Tibial artery (tissue), 4 donors: ENCODE data around the gene CDX1.

Source experiments
- DNase-seq, 2 donors: peaks; one replicate each; pipeline ENCODE4 v3.0.0-alpha.2; 2019
- H3K27ac ChIP-seq, 2 donors: fragments of 200-600 bp; sonication (generic) in 1 of 2; 1 replicate in 1 of 2; 2 replicates in 1 of 2; pipeline ENCODE4 v1.5.1; 2018 to 2019; ENCODE audit warnings: mild to moderate bottlenecking in 1 of 2
- H3K27me3 ChIP-seq, 2 donors: fragments of 200-600 bp; sonication (generic) in 1 of 2; one replicate each; pipeline versions ENCODE4 v1.5.1 to v1.6.0; 2016 to 2019
- H3K36me3 ChIP-seq, 3 donors: fragments of 200-600 bp; sonication (generic) in 2 of 3; one replicate each; pipeline ENCODE4 v1.5.1; 2016 to 2019; ENCODE audit warnings: mild to moderate bottlenecking in 2 of 3
- H3K4me1 ChIP-seq, 4 donors: fragments of 200-600 bp; sonication (generic) in 2 of 4; 1 replicate in 3 of 4; 2 replicates in 1 of 4; pipeline ENCODE4 v1.5.1; 2016 to 2019
- H3K4me3 ChIP-seq, 2 donors: fragments of 200-600 bp; sonication (generic) in 1 of 2; 1 replicate in 1 of 2; 2 replicates in 1 of 2; pipeline ENCODE4 v1.5.1; 2018 to 2019; ENCODE audit warnings: mild to moderate bottlenecking in 2 of 2
- H3K9me3 ChIP-seq, 3 donors: fragments of 200-600 bp; sonication (generic) in 1 of 3; one replicate each; pipeline ENCODE4 v1.5.1; 2016 to 2019
- intact Hi-C: fragments of 100-400 bp; cut with DNase I; formaldehyde crosslinking; loops from one replicate; pipeline ENCODE4 v1.15.0; 2023; ENCODE audit warnings: low total_unique reads
- TF ChIP-seq, protein P1 (sequence below), 2 experiments: fragments of 200-600 bp in 1 of 2; fragments of 450-650 bp in 1 of 2; IDR thresholded peaks; one replicate each; pipeline ENCODE4 v1.5.1; 2017 to 2019; ENCODE audit warnings: antibody characterized with exemption in 2 of 2, mild to moderate bottlenecking in 1 of 2, moderate library complexity in 1 of 2

CDX1 gene

DNA sequence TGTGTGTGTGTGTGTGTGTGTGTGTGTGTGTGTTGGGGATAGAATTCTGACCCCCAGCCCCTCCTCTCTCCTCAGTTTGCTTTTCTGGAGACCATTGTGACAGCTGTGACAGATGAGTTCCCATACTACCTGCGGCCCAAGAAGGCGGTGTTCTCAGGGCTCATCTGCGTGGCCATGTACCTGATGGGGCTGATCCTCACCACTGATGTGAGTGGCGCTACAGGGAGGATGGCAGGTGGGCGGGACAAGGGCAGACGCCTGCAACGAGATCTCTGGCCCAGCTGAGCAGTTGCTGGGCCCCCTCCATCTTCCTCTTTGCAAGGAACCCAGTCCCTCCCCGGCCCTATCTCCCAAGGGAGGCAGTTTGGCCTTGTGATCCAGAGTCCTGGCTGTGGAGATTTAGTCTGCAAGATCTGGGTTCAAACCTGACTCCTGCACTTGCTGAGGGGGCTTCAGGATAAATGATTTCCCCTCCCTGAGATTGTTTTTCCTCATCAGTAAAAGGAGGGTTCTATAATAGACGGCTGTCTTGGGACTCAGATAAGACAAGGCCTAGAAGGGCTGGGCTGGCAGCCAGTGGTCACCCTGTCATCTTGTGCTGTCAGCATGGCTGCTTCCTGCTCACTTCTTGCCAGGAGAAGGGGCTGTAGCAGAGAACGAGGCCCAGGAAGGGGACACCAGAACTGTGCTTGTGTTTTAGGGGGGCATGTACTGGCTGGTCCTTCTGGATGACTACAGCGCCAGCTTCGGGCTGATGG, 37.4 kb downstream of the CDX1 start:
- intact Hi-C loops, result no loop called here
- DNase-seq, result no peak
- Histone ChIP-seq H3K27me3 (no peaks in the 10 kb centered on the region), H3K9me3 (no peaks in the 10 kb centered on the region), H3K4me1 (peaks cover 0 to 8% (median 5%) of the 10 kb centered on the region in 4 donors), H3K36me3 (no peaks in the 10 kb centered on the region), H3K4me3 (no peak overlapping the region), H3K27ac (no peak overlapping the region)
- TF ChIP-seq, protein P1, sequence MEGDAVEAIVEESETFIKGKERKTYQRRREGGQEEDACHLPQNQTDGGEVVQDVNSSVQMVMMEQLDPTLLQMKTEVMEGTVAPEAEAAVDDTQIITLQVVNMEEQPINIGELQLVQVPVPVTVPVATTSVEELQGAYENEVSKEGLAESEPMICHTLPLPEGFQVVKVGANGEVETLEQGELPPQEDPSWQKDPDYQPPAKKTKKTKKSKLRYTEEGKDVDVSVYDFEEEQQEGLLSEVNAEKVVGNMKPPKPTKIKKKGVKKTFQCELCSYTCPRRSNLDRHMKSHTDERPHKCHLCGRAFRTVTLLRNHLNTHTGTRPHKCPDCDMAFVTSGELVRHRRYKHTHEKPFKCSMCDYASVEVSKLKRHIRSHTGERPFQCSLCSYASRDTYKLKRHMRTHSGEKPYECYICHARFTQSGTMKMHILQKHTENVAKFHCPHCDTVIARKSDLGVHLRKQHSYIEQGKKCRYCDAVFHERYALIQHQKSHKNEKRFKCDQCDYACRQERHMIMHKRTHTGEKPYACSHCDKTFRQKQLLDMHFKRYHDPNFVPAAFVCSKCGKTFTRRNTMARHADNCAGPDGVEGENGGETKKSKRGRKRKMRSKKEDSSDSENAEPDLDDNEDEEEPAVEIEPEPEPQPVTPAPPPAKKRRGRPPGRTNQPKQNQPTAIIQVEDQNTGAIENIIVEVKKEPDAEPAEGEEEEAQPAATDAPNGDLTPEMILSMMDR (IDR thresholded peaks at IDR 0.05), result no peak

- no peaks in the 10 kb centered on the region for H3K36me3 ChIP-seq
- no peak overlapping the region for H3K27ac ChIP-seq
- H3K4me3 ChIP-seq, result no peak overlapping the region
- H3K4me1 ChIP-seq, result peaks cover 0 to 13% (median 8%) of the 10 kb centered on the region in 4 donors
- no peaks in the 10 kb centered on the region for H3K9me3 ChIP-seq
- no peak for DNase-seq
- H3K27me3 ChIP-seq, result no peaks in the 10 kb centered on the region
- intact Hi-C loops, result no loop called here
- TF ChIP-seq, protein P1 (IDR thresholded peaks at IDR 0.05), result no peak
Observed at GRCh38 chr5:150204590-150204960, 38.0 kb downstream of the CDX1 start.

GRCh38 chr5:150206098-150206778, 39.7 kb downstream of the CDX1 start:
- no peak overlapping the region for H3K4me3 ChIP-seq
- H3K4me1 ChIP-seq, result peaks cover 0 to 28% (median 11%) of the 10 kb centered on the region in 4 donors
- H3K27me3 ChIP-seq, result no peaks in the 10 kb centered on the region
- DNase-seq, result no peak
- TF ChIP-seq, protein P1 (IDR thresholded peaks at IDR 0.05), result no peak
- H3K36me3 ChIP-seq, result no peaks in the 10 kb centered on the region
- H3K27ac ChIP-seq, result no peak overlapping the region
- intact Hi-C loops, result no loop called here
- no peaks in the 10 kb centered on the region for H3K9me3 ChIP-seq

GRCh38 chr5:150206779-150207115, 40.2 kb downstream of the CDX1 start:
- intact Hi-C loops, result no loop called here
- Histone ChIP-seq H3K27ac (no peak overlapping the region), H3K4me1 (peaks cover 0 to 32% (median 13%) of the 10 kb centered on the region in 4 donors), H3K27me3 (no peaks in the 10 kb centered on the region), H3K36me3 (no peaks in the 10 kb centered on the region), H3K9me3 (no peaks in the 10 kb centered on the region), H3K4me3 (no peak overlapping the region)
- no peak for DNase-seq
- TF ChIP-seq, protein P1 (IDR thresholded peaks at IDR 0.05), result no peak

DNA sequence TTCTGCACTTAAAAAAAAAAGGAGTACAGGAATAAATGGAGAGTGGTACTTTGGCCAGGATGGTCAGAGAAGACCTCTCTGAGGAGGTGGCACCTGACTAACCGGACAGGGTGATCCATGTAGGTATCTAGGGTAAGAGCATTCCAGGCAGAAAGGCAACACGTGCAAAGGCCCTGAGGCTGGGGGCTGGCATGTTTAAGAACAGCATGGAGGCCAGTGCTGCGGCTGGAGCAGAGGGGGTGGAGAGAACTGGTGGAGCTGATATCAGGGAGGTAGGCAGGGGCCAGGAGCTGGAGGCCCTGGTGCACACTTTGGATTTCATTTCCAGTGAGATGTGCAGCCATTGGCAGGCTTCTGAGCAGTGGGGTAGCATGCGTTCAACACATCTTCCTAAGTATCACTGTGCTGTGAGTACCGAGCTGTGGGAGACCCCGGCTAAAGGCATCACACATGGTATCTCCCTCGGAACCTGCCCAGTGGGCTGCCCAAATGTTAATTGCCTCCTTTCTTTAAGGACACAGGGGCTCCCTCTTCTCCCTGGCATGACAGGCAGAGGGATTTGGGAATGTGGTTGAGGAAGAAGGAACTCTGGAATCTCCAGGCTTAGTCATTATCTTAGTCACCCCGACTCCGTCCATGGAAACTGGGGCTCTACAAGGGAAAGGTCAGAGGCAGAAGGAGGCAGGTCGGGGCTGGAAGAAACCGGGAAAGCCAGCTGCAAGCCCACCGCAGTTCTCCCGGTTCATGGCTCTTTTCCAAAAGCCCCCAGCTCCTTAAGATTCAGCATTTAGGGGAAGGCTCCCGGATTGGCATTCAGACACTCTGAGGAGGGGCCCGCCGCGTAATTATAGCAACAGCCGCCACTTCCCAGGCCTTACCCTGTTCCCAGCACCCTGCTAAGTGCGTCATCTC, 41.9 kb downstream of the CDX1 start:
- Histone ChIP-seq H3K27ac (peak overlapping the region; percentile 77 to 82), H3K4me3 (peak overlapping the region in 1 of 2 donors; percentile 34)
- TF ChIP-seq, protein P1 (IDR thresholded peaks at IDR 0.05), result no peak

More for the DNA sequence above, 41.9 kb downstream of the CDX1 start:
- Histone ChIP-seq H3K27me3 (no peaks in the 10 kb centered on the region), H3K36me3 (no peaks in the 10 kb centered on the region), H3K4me1 (peaks cover 0 to 36% (median 14%) of the 10 kb centered on the region in 4 donors), H3K9me3 (no peaks in the 10 kb centered on the region)
- intact Hi-C loops, result loop anchor here (2.0 kb wide), 1 partner anchor 28 kb away; no protein-coding TSS in a partner anchor
- no peak for DNase-seq
